Loucy (cell line): ENCODE measurements around the gene DNAH9.

Source experiments
- CTCF ChIP-seq: fragments of 200-600 bp; sonication (generic); conservative IDR thresholded peaks from 2 replicates; pipeline ENCODE4 v1.5.1; 2014; ENCODE audit warnings: mild to moderate bottlenecking, antibody characterized with exemption, low read length
- EZH2phosphoT487 ChIP-seq: fragments of 200-600 bp; IDR thresholded peaks from 2 replicates; pipeline ENCODE4 v1.6.1; 2018; ENCODE audit warnings: antibody characterized with exemption, mild to moderate bottlenecking, moderate library complexity, borderline replicate concordance

GRCh38 chr17:11583306-11583992 lies 14.8 kb upstream of the DNAH9 start:
- no peak for TF ChIP-seq CTCF
- TF ChIP-seq EZH2phosphoT487: no peak
